Activated T-helper 17 cell treated with anti-CD3 and anti-CD28 coated beads, Interleukin-2, amount 50 U/mL, for 72 hours (primary cell): ENCODE results near the gene FPGS. TPM values are rescaled to one million over a fixed set of nuclear protein-coding genes. Genes with fewer than 3 reads are reported as not detected.

ENCODE experiments used
- ATAC-seq: fragments of 150-1000 bp; cut with Tn5 transposase; replicated peaks from 2 replicates; pipeline ENCODE4 v1.10.0; 2021; ENCODE audit warnings: mild to moderate bottlenecking, moderate library complexity
- H3K27ac Mint-ChIP-seq: one replicate; pipeline ENCODE4 v1.8.0; 2022; ENCODE audit warnings: mixed read lengths
- H3K27me3 Mint-ChIP-seq: one replicate; pipeline ENCODE4 v1.8.0; 2022; ENCODE audit warnings: mixed read lengths
- H3K36me3 Mint-ChIP-seq: one replicate; pipeline ENCODE4 v1.8.0; 2022; ENCODE audit warnings: low read depth, mild to moderate bottlenecking, mixed read lengths
- H3K4me1 Mint-ChIP-seq: one replicate; pipeline ENCODE4 v1.8.0; 2022; ENCODE audit warnings: mixed read lengths
- H3K4me3 Mint-ChIP-seq: one replicate; pipeline ENCODE4 v1.8.0; 2022; ENCODE audit warnings: mild to moderate bottlenecking, mixed read lengths
- H3K9me3 Mint-ChIP-seq: one replicate; pipeline ENCODE4 v1.8.0; 2022; ENCODE audit warnings: mixed read lengths
- total RNA-seq, 2 donors: library from RNA; stranded (reverse); gene quantifications; one replicate each; pipeline ENCODE4 v1.2.3, GENCODE V29; 2022

FPGS gene
- total RNA-seq, 2 donors from 2014 or later: 56.7 to 95.6 TPM

GRCh38 chr9:127767410-127767809 lies 35.3 kb upstream of the FPGS start:
- H3K27ac Mint-ChIP-seq: peak overlapping the region; percentile 92
- no peaks in the 10 kb centered on the region for H3K27me3 Mint-ChIP-seq
- peaks cover 56% of the 10 kb centered on the region for H3K4me1 Mint-ChIP-seq
- H3K36me3 Mint-ChIP-seq: peaks cover 91% of the 10 kb centered on the region
- H3K9me3 Mint-ChIP-seq: no peaks in the 10 kb centered on the region
- H3K4me3 Mint-ChIP-seq: peak overlapping the region; percentile 90
- ATAC-seq: no peak

DNA sequence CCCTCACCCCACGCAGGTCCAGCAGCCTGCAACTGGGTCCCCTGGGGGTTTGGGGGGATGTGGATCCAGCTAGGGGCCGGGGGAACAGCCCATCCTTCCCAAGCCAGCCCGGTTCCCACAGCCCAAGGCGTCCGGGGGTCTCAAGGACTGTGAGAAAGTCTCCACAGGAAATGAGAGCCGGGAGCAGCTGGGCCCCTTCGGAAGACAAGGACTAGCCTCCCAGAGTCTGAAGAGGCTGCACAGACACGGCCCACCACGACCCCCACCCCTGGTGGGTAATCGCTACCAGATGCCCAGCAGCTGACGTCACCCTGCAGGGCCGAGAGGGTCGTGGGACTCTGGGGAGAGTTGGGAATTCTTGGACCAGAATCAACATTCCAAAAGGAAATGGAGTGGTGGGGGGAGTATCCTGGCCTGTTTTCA lies 34.8 kb upstream of the FPGS start:
- Mint-ChIP-seq H3K9me3 (no peaks in the 10 kb centered on the region), H3K4me3 (peak overlapping the region; percentile 90), H3K4me1 (peaks cover 51% of the 10 kb centered on the region), H3K27me3 (no peaks in the 10 kb centered on the region), H3K27ac (peak overlapping the region; percentile 92), H3K36me3 (peaks cover 91% of the 10 kb centered on the region)
- ATAC-seq: no peak

DNA sequence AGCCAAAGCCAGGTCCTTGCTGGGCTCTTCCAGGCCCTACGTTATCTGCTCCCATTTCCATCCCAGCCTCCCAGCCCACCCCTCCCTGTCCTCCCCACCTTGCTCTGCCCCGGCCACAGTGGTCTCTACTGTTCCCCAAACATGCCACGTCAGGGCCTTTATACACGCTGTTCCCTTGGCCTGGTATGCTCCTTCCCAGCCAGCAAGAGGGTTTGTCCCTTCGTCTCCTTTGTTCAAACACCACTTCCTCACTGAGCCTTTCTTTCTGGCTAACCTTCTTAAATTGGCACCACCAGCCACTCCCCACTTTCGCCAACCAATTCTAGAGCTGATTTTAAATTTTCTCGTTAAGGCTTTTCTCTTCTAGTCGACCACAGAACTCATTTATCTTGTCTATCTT lies 34.0 kb upstream of the FPGS start:
- Mint-ChIP-seq H3K4me3 (peak overlapping the region; percentile 90), H3K27me3 (no peaks in the 10 kb centered on the region)

DNA sequence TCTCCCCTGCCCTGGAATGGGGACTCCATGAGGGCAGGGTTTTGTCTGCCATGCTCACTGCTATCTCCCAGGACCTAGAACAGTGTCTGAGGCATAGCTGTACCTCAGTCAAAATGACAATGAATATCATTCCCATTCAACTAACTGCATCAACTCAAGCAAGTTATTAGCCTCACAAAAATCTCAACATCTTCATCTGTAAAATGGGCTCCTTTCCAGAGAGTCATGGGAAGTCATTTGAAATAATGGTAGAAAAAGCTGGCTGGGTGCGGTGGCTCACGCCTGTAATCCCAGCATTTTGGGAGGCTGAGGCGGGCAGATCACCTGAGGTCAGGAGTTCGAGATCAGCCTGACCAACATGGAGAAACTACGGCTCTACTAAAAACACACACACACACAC lies 33.6 kb upstream of the FPGS start:
- Mint-ChIP-seq H3K4me3 (peak overlapping the region; percentile 90), H3K9me3 (no peaks in the 10 kb centered on the region), H3K36me3 (peaks cover 91% of the 10 kb centered on the region)

More for the DNA sequence above, 34.0 kb upstream of the FPGS start:
- Mint-ChIP-seq H3K4me1 (peaks cover 47% of the 10 kb centered on the region), H3K36me3 (peaks cover 91% of the 10 kb centered on the region), H3K27ac (peak overlapping the region; percentile 92), H3K9me3 (no peaks in the 10 kb centered on the region)
- ATAC-seq: no peak

DNA sequence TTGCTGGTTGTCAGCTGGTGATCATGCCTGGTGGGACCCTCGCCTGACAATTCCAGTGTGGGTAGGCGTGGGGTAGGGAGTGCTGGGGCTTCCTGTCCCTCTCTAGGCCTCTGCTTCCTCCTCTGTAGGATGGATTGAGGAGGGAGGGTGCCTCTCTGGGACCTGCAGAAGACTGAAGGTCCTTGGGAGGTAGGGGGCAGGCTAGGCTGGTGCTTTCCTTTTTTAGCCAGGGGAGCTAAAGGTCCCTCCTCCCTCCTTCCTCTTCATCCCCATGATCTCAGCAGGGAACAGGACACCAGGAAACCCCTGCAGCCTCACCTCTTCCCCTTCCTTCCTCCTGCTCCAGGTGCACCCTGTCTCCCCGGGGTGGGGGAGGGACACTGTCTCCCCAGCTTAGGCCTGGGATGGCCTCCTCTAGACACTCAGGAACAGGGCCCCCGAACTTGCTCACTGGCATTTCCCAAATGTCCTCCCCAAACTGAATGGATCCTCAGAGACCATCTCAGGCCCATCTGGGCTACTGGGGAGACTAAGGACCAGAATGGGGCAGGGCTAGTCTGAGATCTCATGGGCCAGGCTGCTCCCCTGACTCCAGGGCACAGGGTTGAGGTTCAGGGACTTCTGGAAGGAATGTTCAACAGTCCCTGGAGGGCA lies 32.6 kb upstream of the FPGS start:
- peak overlapping the region; percentile 90 for H3K4me3 Mint-ChIP-seq
- ATAC-seq: no peak
- H3K36me3 Mint-ChIP-seq: peaks cover 93% of the 10 kb centered on the region
- peak overlapping the region; percentile 87 for H3K27ac Mint-ChIP-seq
- H3K4me1 Mint-ChIP-seq: peaks cover 37% of the 10 kb centered on the region
- no peaks in the 10 kb centered on the region for H3K9me3 Mint-ChIP-seq
- no peaks in the 10 kb centered on the region for H3K27me3 Mint-ChIP-seq

More for the DNA sequence above, 33.6 kb upstream of the FPGS start:
- peaks cover 44% of the 10 kb centered on the region for H3K4me1 Mint-ChIP-seq
- H3K27ac Mint-ChIP-seq: peak overlapping the region; percentile 92
- no peak for ATAC-seq
- H3K27me3 Mint-ChIP-seq: no peaks in the 10 kb centered on the region

DNA sequence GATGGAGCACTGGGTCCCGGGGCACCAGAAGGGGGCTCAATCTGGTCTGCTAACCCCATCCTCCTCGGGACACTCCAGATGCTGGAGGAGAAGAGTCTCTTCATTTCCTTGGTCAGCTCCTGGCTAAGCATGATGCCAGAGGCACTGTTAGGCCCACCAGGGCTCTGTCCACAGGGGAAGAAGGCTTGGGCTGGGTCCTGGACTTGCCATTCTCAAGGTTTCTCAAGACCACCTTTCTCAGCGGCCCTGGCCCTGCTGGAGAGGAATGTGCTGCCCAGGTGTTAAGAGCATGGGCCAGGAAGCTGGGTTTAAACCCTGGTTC lies 32.1 kb upstream of the FPGS start:
- Mint-ChIP-seq H3K9me3 (no peaks in the 10 kb centered on the region), H3K4me3 (peak overlapping the region; percentile 90), H3K36me3 (peaks cover 89% of the 10 kb centered on the region), H3K27me3 (no peaks in the 10 kb centered on the region), H3K27ac (peak overlapping the region; percentile 87), H3K4me1 (peaks cover 32% of the 10 kb centered on the region)
- no peak for ATAC-seq

DNA sequence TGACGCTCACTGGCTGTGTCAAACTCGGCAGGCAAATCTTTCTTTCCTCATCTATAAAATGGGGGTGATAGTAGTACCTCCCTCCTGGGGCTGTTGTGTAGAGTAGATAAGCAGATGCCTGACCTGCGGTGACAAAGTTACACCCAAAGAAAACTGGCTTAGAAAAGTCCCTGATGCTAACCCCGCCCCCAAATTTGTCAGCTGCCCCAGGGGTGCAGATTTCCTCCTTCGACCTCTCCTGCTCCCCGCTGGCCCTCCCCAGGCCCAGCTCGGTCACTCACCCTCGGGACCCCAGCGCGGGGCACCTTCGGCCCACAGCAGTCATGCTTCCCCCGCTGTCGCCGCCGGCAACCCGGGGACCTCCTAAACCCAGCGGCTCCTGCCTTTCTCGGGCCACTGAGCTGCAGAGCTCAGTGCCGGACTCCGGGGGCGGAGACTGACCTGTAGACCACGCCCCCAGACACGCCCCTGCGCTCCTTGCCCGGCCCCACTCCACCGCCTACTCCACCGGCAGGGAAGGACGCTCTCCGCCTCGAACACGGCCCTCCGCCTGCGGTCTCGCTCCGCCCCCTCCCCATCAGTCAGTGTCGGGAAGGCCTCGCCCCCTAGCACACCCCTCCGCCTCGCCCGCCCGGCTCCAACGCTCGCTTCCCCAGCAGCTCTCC lies 31.6 kb upstream of the FPGS start:
- peaks cover 85% of the 10 kb centered on the region for H3K36me3 Mint-ChIP-seq
- no peaks in the 10 kb centered on the region for H3K9me3 Mint-ChIP-seq
- peaks cover 31% of the 10 kb centered on the region for H3K4me1 Mint-ChIP-seq
- peak overlapping the region; percentile 90 for H3K4me3 Mint-ChIP-seq
- H3K27me3 Mint-ChIP-seq: no peaks in the 10 kb centered on the region
- ATAC-seq: peak; percentile 91
- H3K27ac Mint-ChIP-seq: peak overlapping the region; percentile 87

- Mint-ChIP-seq H3K9me3 (no peaks in the 10 kb centered on the region), H3K4me3 (peak overlapping the region; percentile 90), H3K4me1 (peaks cover 26% of the 10 kb centered on the region), H3K27me3 (no peaks in the 10 kb centered on the region), H3K36me3 (peaks cover 85% of the 10 kb centered on the region), H3K27ac (peak overlapping the region; percentile 87)
- no peak for ATAC-seq
Measured at GRCh38 chr9:127771570-127772189, 31.0 kb upstream of the FPGS start.

- H3K27me3 Mint-ChIP-seq: no peaks in the 10 kb centered on the region
- H3K9me3 Mint-ChIP-seq: no peaks in the 10 kb centered on the region
- no peak for ATAC-seq
- H3K4me1 Mint-ChIP-seq: peaks cover 19% of the 10 kb centered on the region
- no peak overlapping the region for H3K27ac Mint-ChIP-seq
- peaks cover 85% of the 10 kb centered on the region for H3K36me3 Mint-ChIP-seq
- peak overlapping the region; percentile 90 for H3K4me3 Mint-ChIP-seq
Measured at GRCh38 chr9:127772603-127773002, 30.1 kb upstream of the FPGS start.

DNA sequence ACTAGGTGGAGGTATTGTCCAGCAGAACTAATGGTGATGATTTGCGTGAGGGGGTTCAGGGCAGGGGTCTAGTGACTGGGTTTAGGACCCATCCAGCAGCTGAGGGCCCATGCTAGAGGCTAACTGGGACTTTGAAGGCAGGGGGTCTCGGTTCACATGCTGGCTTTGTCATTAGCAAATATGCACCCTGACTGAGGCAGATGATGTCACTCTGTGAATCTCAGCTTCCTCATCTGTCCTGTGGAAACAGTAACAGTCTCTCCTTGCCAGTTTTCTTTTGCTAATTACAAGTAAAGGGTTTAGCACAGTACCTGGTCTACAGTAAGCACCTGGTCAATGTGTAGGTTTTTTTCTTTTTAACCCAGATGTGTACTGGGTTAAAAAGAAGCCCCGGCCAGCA lies 29.4 kb upstream of the FPGS start:
- no peak for ATAC-seq
- H3K4me3 Mint-ChIP-seq: no peak overlapping the region
- H3K27me3 Mint-ChIP-seq: no peaks in the 10 kb centered on the region
- no peak overlapping the region for H3K27ac Mint-ChIP-seq
- H3K4me1 Mint-ChIP-seq: peaks cover 19% of the 10 kb centered on the region
- H3K36me3 Mint-ChIP-seq: peaks cover 85% of the 10 kb centered on the region
- no peaks in the 10 kb centered on the region for H3K9me3 Mint-ChIP-seq

DNA sequence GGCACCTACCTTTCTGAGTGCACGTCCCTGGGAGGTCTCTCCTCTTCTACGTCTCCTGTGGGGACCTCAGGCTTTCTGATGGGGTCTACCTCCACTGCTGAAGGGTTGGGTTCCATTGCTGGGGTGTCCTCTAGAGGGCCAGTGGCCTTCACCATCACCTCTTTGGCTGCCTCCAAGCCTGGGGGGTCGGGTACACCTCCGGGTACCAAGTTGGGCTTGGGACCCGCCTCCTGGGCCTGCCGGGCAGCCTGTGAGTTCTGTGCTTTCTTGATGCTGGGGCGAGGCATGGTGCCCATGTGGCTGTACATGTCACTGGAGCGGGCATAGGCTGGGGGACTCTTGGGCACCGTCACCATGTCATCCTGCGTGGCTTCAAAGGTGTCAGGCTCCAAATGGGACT lies 28.7 kb upstream of the FPGS start:
- Mint-ChIP-seq H3K4me1 (peaks cover 12% of the 10 kb centered on the region), H3K9me3 (no peaks in the 10 kb centered on the region), H3K4me3 (peak overlapping the region; percentile 43), H3K27me3 (no peaks in the 10 kb centered on the region), H3K36me3 (peaks cover 84% of the 10 kb centered on the region), H3K27ac (peak overlapping the region; percentile 25)
- no peak for ATAC-seq

DNA sequence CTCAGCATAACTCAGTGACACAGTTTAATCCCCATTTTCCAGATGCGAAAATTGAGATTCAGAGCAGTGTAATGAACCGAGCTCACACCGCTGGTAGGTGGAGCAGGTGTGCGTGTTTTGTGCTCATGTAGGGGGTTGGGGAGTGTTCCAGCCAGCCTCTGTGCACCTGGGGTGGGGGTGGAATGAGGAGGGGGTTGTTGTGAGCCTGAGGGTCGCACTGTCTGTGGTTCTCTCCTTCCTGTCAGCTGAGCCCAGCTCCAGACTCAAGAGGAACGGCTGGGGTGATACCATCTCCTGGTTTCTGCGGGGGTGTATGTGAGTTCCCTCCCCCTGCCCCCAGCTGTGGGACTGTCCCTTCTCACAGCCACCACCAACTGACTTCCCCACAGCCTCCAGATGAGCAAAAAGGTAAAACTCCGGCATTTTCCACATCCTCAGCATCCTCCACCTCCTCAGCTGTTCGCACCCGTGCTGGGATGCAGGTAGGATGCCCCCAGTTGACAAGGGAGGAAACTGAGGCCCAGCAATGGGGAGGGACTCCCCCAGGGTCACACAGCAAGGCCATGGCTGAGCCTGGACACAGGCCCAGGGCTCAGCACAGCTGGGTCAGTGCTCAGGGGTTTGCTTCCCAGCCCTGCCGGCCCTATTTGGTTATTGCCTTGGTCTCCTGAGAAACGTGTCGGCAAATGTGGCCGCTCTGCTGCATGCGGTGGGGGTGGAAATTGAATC lies 26.3 kb upstream of the FPGS start:
- Mint-ChIP-seq H3K4me3 (peak overlapping the region; percentile 100), H3K4me1 (no peaks in the 10 kb centered on the region), H3K36me3 (peaks cover 65% of the 10 kb centered on the region), H3K27ac (peak overlapping the region; percentile 99), H3K27me3 (no peaks in the 10 kb centered on the region), H3K9me3 (no peaks in the 10 kb centered on the region)
- peak; percentile 37 for ATAC-seq

GRCh38 chr9:127776924-127777289 lies 25.8 kb upstream of the FPGS start:
- Mint-ChIP-seq H3K27ac (peak overlapping the region; percentile 99), H3K4me1 (no peaks in the 10 kb centered on the region), H3K36me3 (peaks cover 60% of the 10 kb centered on the region), H3K4me3 (peak overlapping the region; percentile 100), H3K27me3 (no peaks in the 10 kb centered on the region), H3K9me3 (no peaks in the 10 kb centered on the region)
- ATAC-seq: no peak

DNA sequence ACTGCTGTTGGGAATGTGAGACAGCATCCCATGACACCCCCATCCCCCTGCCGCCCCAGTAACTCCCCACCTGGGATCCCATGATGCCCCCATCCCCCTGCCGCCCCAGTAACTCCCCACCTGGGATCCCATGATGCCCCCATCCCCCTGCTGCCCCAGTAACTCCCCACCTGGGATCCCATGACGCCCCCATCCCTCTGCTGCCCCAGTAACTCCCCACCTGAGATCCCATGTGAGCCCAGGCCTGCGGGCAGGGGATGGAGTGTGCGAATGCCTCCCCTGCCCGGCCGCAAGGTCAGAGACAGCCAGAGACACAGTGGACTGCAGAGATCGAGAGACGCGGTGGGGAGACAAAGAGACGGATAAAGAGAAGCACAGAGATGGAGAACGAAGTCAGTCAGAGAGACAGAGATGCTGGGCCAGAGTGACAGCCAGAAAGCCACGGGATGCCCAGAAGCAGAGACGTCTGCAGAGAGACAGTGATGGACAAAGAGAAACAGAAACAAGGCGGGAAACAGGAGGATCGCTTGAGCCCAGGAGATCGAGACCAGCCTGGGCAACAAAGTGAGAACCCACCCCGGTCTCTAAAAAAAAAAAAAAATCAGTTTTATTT lies 25.2 kb upstream of the FPGS start:
- Mint-ChIP-seq H3K4me1 (no peaks in the 10 kb centered on the region), H3K27ac (peak overlapping the region; percentile 99), H3K27me3 (no peaks in the 10 kb centered on the region), H3K4me3 (peak overlapping the region; percentile 100), H3K9me3 (no peaks in the 10 kb centered on the region), H3K36me3 (peaks cover 56% of the 10 kb centered on the region)
- no peak for ATAC-seq
